Measurements from ENCODE around the gene IYD. TPM values are rescaled to one million over a fixed set of nuclear protein-coding genes. Genes with fewer than 3 reads are reported as not detected.

Gene IYD
- total and polyA plus RNA-seq, 9 of the 15 experiments (the other 6 are each of a cell fraction or from before 2014, with no cell fraction given), result not detected

DNA sequence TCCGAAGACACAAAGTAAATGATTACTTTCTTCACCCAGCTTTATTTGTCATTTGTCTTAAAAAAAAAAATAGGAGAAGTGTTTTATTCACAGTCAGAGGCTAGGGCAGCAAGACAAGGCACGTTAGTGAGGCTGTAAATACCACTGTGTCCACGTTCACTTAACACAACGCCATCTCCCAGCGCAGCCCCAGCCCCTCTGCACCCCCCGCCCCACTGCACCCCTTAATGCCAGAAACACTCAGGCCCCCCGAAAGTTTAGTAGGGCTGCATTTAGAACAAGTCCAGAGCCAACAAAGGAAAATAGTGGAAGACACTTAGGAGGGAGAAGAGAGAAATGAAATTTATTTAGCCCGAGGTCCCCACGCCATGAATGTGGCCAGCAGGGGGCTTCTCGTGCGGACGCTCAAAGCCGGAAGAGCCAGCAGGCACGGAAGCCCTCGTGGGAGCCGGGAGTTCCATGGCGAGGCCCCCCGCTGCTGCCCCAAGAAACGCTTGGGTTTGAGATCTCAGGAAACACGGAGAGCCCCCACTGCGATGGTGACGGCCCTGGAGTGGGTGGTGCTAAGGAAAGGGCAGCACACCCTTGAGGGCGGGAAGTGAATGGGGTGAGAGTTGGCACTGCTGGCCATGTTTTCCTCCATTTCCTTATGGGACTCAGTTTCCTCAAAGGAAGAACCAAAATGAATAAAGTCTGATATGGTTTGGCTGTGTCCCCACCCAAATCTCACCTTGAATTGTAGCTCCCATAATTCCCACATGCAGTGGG, 50.2 kb downstream of the IYD start (continued):
- TF ChIP-seq NR4A1 (CRISPR knock-in tag; IDR thresholded peaks at IDR 0.05), result no peak
- peak; percentile 70 for TF ChIP-seq NR4A1 (tag; IDR thresholded peaks at IDR 0.05)
- TF ChIP-seq ZNF232 (CRISPR knock-in tag; IDR thresholded peaks at IDR 0.05), result no peak
- TF ChIP-seq NR2C1 (IDR thresholded peaks at IDR 0.05), result no peak
- TF ChIP-seq NR2C1 (tag; IDR thresholded peaks at IDR 0.05), result no peak
- TF ChIP-seq ZNF507 (tag; conservative IDR thresholded peaks at IDR 0.05), result no peak
- no peak for TF ChIP-seq AFF1 (IDR thresholded peaks at IDR 0.05; ENCODE audit: low read depth in 1 of 2, partially characterized antibody in 2 of 2)
- TF ChIP-seq MAFG (tag; conservative IDR thresholded peaks at IDR 0.05), result no peak
- TF ChIP-seq, protein P1, sequence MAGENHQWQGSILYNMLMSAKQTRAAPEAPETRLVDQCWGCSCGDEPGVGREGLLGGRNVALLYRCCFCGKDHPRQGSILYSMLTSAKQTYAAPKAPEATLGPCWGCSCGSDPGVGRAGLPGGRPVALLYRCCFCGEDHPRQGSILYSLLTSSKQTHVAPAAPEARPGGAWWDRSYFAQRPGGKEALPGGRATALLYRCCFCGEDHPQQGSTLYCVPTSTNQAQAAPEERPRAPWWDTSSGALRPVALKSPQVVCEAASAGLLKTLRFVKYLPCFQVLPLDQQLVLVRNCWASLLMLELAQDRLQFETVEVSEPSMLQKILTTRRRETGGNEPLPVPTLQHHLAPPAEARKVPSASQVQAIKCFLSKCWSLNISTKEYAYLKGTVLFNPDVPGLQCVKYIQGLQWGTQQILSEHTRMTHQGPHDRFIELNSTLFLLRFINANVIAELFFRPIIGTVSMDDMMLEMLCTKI (IDR thresholded peaks at IDR 0.05; ENCODE audit: partially characterized antibody), result no peak
- no peak for TF ChIP-seq ZNF124 (CRISPR knock-in tag; IDR thresholded peaks at IDR 0.05)
- TF ChIP-seq, protein P2, sequence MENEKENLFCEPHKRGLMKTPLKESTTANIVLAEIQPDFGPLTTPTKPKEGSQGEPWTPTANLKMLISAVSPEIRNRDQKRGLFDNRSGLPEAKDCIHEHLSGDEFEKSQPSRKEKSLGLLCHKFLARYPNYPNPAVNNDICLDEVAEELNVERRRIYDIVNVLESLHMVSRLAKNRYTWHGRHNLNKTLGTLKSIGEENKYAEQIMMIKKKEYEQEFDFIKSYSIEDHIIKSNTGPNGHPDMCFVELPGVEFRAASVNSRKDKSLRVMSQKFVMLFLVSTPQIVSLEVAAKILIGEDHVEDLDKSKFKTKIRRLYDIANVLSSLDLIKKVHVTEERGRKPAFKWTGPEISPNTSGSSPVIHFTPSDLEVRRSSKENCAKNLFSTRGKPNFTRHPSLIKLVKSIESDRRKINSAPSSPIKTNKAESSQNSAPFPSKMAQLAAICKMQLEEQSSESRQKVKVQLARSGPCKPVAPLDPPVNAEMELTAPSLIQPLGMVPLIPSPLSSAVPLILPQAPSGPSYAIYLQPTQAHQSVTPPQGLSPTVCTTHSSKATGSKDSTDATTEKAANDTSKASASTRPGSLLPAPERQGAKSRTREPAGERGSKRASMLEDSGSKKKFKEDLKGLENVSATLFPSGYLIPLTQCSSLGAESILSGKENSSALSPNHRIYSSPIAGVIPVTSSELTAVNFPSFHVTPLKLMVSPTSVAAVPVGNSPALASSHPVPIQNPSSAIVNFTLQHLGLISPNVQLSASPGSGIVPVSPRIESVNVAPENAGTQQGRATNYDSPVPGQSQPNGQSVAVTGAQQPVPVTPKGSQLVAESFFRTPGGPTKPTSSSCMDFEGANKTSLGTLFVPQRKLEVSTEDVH (IDR thresholded peaks at IDR 0.05; ENCODE audit: low read depth, partially characterized antibody), result no peak
- no peak for TF ChIP-seq ETV6 (IDR thresholded peaks at IDR 0.05; ENCODE audit: borderline replicate concordance in 1 of 2, low read depth in 2 of 2, low read length in 1 of 2)
- no peak for TF ChIP-seq ETV6 (CRISPR knock-in tag; IDR thresholded peaks at IDR 0.05; ENCODE audit: borderline replicate concordance)
- TF ChIP-seq MCM7 (IDR thresholded peaks at IDR 0.05), result no peak
- 0 out of 2 replicates have a peak, but pooled peaks have one; percentile 58 for TF ChIP-seq HDAC8 (tag; IDR thresholded peaks at IDR 0.05)
- TF ChIP-seq ELF4 (CRISPR knock-in tag; IDR thresholded peaks at IDR 0.05), result peak; percentile 74; the same call in 1 of the 2 replicates
- no peak for TF ChIP-seq TGIF2 (CRISPR knock-in tag; IDR thresholded peaks at IDR 0.05)
- TF ChIP-seq ZBTB7A (IDR thresholded peaks at IDR 0.05; ENCODE audit: borderline replicate concordance, control insufficient read depth, low read depth, low read length), result peak; percentile 39; the same call in 1 of the 2 replicates
- no peak for TF ChIP-seq SPI1 (IDR thresholded peaks at IDR 0.05; ENCODE audit: borderline replicate concordance, low read depth, low read length)

Data from K562 (cell line).